Activated CD4-positive, CD25-positive, alpha-beta regulatory T cell treated with anti-CD3 and anti-CD28 coated beads, Interleukin-2, amount 50 U/mL, for 24 hours (primary cell): ENCODE data around the gene PSMD2.
"Not testable (repeated sequence)": the region's sequence is repeated elsewhere in the genome, so short reads cannot be mapped to it uniquely, and the experiment has no call there.

Source experiments
- ATAC-seq, 2 donors: fragments of 150-1000 bp; cut with Tn5 transposase; one replicate each; pipeline ENCODE4 v1.10.0; 2021; ENCODE audit warnings: mild to moderate bottlenecking in 1 of 2, moderate library complexity in 1 of 2

PSMD2 gene

GRCh38 chr3:184339451-184340135 lies 40.6 kb downstream of the PSMD2 start:
- ATAC-seq, result not testable (repeated sequence)

GRCh38 chr3:184341925-184342324 lies 42.9 kb downstream of the PSMD2 start:
- ATAC-seq, result no peak

DNA sequence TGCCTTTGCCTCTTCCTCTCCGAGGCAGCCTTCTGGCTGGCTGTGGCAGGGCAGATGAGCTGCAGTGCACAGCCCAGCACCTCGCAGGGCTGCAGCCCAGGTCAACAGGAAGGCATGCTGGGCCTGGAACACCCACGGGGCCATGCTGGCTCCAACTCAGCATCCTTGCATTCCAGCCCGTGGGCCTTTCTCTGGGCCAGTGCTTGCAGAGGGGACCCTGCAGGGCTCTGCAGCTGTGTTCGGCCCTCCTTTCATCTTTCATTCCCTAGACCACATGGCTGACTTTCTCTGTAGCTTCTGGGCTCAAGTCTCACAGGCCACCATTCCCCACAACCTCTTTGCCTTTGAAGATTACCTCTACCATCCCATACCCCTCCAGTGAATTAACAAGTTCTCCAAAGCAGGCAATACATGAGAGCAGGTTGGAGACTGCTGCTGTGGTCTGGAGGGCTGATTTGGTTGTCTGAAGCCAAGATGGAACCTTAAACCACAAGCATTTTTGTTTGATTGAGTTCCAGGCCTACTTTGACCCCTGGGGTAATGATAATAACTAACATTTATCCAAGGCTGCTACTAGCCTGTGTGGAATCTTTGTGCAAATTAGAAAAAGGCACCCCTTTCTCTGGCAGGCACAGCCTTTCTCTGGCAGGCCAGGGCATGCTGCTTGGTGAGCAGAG lies 44.3 kb downstream of the PSMD2 start:
- ATAC-seq, result no peak

DNA sequence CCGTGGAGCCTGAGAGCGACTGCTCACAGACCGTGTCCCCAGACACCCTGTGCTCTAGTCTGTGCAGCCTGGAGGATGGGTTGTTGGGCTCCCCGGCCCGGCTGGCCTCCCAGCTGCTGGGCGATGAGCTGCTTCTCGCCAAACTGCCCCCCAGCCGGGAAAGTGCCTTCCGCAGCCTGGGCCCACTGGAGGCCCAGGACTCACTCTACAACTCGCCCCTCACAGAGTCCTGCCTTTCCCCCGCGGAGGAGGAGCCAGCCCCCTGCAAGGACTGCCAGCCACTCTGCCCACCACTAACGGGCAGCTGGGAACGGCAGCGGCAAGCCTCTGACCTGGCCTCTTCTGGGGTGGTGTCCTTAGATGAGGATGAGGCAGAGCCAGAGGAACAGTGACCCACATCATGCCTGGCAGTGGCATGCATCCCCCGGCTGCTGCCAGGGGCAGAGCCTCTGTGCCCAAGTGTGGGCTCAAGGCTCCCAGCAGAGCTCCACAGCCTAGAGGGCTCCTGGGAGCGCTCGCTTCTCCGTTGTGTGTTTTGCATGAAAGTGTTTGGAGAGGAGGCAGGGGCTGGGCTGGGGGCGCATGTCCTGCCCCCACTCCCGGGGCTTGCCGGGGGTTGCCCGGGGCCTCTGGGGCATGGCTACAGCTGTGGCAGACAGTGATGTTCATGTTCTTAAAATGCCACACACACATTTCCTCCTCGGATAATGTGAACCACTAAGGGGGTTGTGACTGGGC lies 45.7 kb downstream of the PSMD2 start:
- no peak for ATAC-seq

DNA sequence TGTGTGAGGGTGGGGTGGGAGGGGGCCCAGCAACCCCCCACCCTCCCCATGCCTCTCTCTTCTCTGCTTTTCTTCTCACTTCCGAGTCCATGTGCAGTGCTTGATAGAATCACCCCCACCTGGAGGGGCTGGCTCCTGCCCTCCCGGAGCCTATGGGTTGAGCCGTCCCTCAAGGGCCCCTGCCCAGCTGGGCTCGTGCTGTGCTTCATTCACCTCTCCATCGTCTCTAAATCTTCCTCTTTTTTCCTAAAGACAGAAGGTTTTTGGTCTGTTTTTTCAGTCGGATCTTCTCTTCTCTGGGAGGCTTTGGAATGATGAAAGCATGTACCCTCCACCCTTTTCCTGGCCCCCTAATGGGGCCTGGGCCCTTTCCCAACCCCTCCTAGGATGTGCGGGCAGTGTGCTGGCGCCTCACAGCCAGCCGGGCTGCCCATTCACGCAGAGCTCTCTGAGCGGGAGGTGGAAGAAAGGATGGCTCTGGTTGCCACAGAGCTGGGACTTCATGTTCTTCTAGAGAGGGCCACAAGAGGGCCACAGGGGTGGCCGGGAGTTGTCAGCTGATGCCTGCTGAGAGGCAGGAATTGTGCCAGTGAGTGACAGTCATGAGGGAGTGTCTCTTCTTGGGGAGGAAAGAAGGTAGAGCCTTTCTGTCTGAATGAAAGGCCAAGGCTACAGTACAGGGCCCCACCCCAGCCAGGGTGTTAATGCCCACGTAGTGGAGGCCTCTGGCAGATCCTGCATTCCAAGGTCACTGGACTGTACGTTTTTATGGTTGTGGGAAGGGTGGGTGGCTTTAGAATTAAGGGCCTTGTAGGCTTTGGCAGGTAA lies 46.5 kb downstream of the PSMD2 start:
- peak; percentile 28 to 38 for ATAC-seq

DNA sequence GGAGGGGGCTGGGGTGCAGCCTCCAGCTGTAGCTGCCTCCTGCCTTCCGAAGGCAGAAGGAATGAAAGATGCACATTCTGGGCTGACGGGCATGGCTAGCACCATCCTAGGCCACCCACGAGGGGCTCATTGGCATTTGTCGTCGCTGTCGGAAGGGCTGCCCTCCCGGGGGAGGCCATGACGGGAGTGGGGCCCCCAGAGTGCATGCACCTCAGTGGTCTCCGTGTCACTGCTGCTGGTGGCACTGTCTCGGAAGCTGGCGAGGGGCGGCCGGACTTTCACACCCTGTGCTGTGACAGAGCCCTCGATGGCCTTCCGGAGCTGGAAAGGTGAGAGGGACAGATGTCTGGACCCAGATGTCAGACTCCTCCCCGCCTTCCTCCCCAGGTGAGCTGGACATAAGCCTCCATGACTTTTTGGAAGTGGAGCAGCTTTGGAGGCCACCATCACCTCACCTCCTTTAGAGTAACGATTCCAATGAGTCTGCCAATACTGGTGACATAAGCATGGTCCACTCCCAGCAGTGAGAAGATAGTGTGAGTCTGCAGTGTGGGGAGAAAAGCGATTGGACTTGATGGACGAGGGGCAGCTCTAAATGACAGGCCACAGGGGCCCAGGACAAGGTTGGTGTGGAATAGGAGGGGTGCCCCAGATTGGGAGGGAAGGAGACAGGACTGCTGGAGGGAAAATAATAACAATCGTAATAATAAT lies 47.6 kb downstream of the PSMD2 start:
- ATAC-seq, result no peak

DNA sequence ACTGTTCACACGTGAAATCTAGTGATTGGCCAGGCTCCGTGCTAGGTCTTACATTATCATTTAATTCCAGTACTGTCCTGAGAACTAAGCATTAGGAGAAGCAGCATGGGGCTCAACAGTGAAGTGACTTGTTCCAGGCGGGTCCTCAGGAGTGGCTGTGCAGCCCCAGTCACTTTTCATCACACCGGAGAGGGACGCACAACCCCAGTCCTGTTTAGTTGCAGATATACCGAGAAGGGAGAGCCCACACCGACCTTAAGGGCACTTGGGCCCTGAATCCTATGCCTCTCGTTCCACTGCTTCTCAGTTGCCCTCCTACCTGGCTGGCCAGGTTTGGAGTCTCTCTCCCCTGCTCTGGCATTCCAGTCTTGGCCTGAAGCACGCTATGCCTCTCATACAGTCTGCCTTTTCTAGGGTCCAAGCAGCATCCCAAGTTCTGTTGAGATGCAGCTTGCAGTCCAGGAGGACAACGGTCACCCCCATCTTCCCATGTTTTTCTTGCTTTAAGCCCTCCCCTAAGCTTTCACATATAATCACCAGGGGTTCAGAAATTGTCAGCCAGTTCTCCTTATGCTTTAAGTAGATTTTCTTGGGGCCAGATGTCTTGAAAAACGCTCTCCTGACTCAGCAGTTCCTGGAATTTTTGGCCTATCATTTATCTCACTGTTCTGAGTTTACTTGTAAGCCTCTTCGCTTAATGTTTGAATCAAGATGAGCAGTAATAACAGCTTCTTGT lies 48.4 kb downstream of the PSMD2 start:
- ATAC-seq, result no peak

DNA sequence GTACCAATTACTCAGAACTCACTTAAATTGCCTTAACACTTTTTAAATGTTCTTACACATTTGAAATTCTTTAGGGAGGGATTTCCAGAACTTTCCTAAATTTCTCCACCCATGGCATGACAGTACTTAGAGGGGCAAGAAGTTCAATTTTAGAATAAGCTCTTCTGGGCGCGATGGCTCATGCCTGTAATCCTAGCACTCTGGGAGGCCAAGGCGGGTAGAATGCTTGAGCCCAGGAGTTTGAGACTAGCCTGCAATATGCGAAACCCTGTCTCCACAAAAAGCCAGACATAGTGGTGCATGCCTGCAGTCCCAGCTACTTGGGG lies 49.0 kb downstream of the PSMD2 start:
- ATAC-seq, result no peak

- ATAC-seq, result no peak
Observed at GRCh38 chr3:184349563-184350470, 50.8 kb downstream of the PSMD2 start.

GRCh38 chr3:184350618-184351017 lies 51.6 kb downstream of the PSMD2 start:
- ATAC-seq, result no peak

GRCh38 chr3:184351511-184352148 lies 52.6 kb downstream of the PSMD2 start:
- no peak for ATAC-seq

GRCh38 chr3:184352149-184352785 lies 53.2 kb downstream of the PSMD2 start:
- ATAC-seq, result no peak

DNA sequence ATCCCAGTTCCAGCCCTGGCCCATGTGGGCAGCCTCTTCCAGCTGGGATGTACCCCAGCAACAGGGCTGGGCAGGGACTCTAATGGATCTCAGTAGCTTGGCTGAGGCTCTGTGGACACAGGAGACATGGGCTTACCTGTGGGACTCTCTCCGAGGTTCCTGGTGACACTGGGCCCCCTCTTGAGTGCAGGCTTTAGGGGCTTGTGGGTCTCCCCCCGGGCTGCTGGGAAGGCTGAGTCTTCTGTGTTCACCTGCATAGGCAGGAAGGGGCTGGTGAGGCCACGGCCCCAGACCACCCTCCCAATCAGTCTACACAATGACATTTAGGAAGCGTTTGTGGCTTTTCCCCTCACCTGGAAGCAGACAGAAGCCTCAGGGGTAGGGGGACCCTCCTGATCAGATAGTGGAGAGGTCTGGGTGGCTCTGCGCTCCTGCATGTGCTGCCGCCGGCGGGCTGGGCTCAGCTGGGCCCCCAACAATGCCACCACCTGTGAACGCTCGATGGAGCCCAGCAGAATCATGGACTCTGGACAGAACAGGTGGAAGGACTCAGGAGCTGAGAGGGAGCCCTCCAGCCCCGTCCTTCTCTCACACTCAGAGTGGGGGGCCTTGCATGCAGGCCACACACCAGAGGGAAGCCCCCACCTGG lies 54.0 kb downstream of the PSMD2 start:
- no peak for ATAC-seq

- ATAC-seq, result no peak
Observed at GRCh38 chr3:184353546-184353941, 54.5 kb downstream of the PSMD2 start.

- peak; percentile 67 to 73 for ATAC-seq
Observed at GRCh38 chr3:184354121-184354728, 55.2 kb downstream of the PSMD2 start.

DNA sequence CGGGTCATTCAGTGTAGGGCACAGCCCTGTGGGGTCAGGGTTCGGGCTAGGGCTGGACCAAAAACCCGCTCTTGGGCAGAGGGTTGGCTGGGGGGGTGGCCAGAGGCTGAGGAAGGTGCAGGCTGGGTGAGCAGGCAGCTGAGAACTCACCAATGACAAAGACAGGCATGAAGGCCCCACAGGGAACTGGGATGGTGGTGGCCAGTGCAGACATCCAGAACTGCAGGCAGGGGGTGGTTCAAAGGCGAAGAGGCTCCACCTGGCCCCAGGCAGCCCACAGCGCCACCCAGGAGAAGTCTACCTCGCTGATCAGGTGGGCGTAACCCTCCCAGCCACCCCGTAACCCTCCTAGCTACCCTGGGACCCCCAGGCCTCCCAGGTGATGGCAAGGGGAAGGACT lies 55.7 kb downstream of the PSMD2 start:
- ATAC-seq, result no peak

GRCh38 chr3:184355261-184356040 lies 56.4 kb downstream of the PSMD2 start:
- no peak for ATAC-seq
